IMR-90 (cell line): ENCODE measurements around the gene ATG14. TPM values are rescaled to one million over a fixed set of nuclear protein-coding genes. Genes with fewer than 3 reads are reported as not detected.

Experiments
- ATAC-seq: fragments of 200-7000 bp; cut with Tn5 transposase; 2 replicates; pipeline ENCODE4 v1.9.1; 2020; ENCODE audit warnings: low read depth, mild to moderate bottlenecking, moderate library complexity
- BruUV-seq: library from RNA; stranded (reverse); fragments of 400-500 nt; replicated peaks from 2 replicates; lab custom pipeline; 2021; lab: Mats Ljungman, UMichigan
- CTCF ChIA-PET: fragments of 300-600 bp; formaldehyde crosslinking; extraction: SDS; loops from one replicate; lab custom pipeline; 2021; ENCODE audit warnings: antibody characterized with exemption; lab: Yijun Ruan, JAX
- POLR2A ChIA-PET: fragments of 300-600 bp; sonication (Branson Sonifier 250); formaldehyde crosslinking; loops from one replicate; lab custom pipeline; 2022; ENCODE audit warnings: antibody characterized with exemption; ENCODE audit not compliant: unreplicated experiment; lab: Charles Lee
- DNase-seq: peaks from one replicate; pipeline ENCODE4 v3.0.0; 2013
- H2AFZ ChIP-seq: replicated peaks from 2 replicates; pipeline ENCODE3; 2013; ENCODE audit warnings: low read length, mild to moderate bottlenecking; ENCODE audit not compliant: poor library complexity
- H2AK5ac ChIP-seq: 2 replicates; pipeline ENCODE4 v1.6.1; 2013; ENCODE audit warnings: low read depth, low read length, inconsistent platforms
- H2AK9ac ChIP-seq: replicated peaks from 2 replicates; pipeline ENCODE3; 2013; ENCODE audit warnings: mild to moderate bottlenecking, low read depth, low read length, moderate library complexity; ENCODE audit not compliant: poor library complexity
- H2BK120ac ChIP-seq: 2 replicates; pipeline ENCODE4 v1.6.1; 2013; ENCODE audit warnings: low read depth, low read length, inconsistent platforms
- H2BK15ac ChIP-seq: 3 replicates; pipeline ENCODE4 v1.6.1; 2013; ENCODE audit warnings: low read depth, low read length, inconsistent platforms
- H2BK20ac ChIP-seq: 2 replicates; pipeline ENCODE4 v1.6.1; 2013; ENCODE audit warnings: low read depth, mild to moderate bottlenecking, inconsistent platforms, low read length, moderate library complexity
- H2BK5ac ChIP-seq: 2 replicates; pipeline ENCODE4 v1.6.1; 2013; ENCODE audit warnings: mild to moderate bottlenecking, low read depth, low read length, inconsistent platforms; ENCODE audit not compliant: poor library complexity, severe bottlenecking
- H3K14ac ChIP-seq: replicated peaks from 2 replicates; pipeline ENCODE4 v1.6.1; 2013; ENCODE audit warnings: low read depth, low read length, inconsistent platforms
- H3K18ac ChIP-seq: 2 replicates; pipeline ENCODE4 v1.6.1; 2013; ENCODE audit warnings: low read depth, low read length, control low read depth
- H3K23ac ChIP-seq: 2 replicates; pipeline ENCODE4 v1.6.1; 2013; ENCODE audit warnings: low read depth, low read length, inconsistent platforms
- H3K27ac ChIP-seq: 2 replicates; pipeline ENCODE4 v1.5.1; 2013; ENCODE audit warnings: mild to moderate bottlenecking, control low read depth, low read length; ENCODE audit not compliant: insufficient read depth
- H3K27me3 ChIP-seq: 2 replicates; pipeline ENCODE4 v1.6.1; 2013; ENCODE audit warnings: low read length; ENCODE audit not compliant: control insufficient read depth, insufficient read depth
- H3K36me3 ChIP-seq: 2 replicates; pipeline ENCODE4 v1.6.1; 2013; ENCODE audit warnings: low read length, mixed read lengths; ENCODE audit not compliant: control insufficient read depth, insufficient read depth
- H3K4ac ChIP-seq: 2 replicates; pipeline ENCODE4 v1.6.1; 2013; ENCODE audit warnings: low read depth, low read length, inconsistent platforms
- H3K4me1 ChIP-seq: 2 replicates; pipeline ENCODE4 v1.6.1; 2013; ENCODE audit warnings: low read length, mixed read lengths; ENCODE audit not compliant: control insufficient read depth, insufficient read depth
- H3K4me2 ChIP-seq: 2 replicates; pipeline ENCODE4 v1.6.1; 2013; ENCODE audit warnings: low read depth, mild to moderate bottlenecking, control low read depth, low read length, moderate library complexity
- H3K4me3 ChIP-seq: 2 replicates; pipeline ENCODE4 v1.5.1; 2013; ENCODE audit warnings: low read depth, mild to moderate bottlenecking, control low read depth, low read length, moderate library complexity; ENCODE audit not compliant: insufficient read depth
- H3K56ac ChIP-seq: 2 replicates; pipeline ENCODE4 v1.6.1; 2013; ENCODE audit warnings: low read length, inconsistent platforms; ENCODE audit not compliant: insufficient read depth; ENCODE audit errors: extremely low read depth
- H3K79me1 ChIP-seq, 2 experiments: 2 replicates each; pipeline ENCODE4 v1.6.1; 2013; ENCODE audit warnings: low read length in 2 of 2, inconsistent platforms in 1 of 2, low read depth in 1 of 2
- H3K9ac ChIP-seq: 2 replicates; pipeline ENCODE4 v1.6.1; 2013; ENCODE audit warnings: low read depth, low read length, control low read depth
- H3K9me1 ChIP-seq: 2 replicates; pipeline ENCODE4 v1.6.1; 2013; ENCODE audit warnings: low read length, inconsistent platforms; ENCODE audit not compliant: insufficient read depth
- H3K9me3 ChIP-seq: 2 replicates; pipeline ENCODE4 v1.6.1; 2013; ENCODE audit warnings: low read length; ENCODE audit not compliant: control insufficient read depth, insufficient read depth
- H4K20me1 ChIP-seq: 2 replicates; pipeline ENCODE4 v1.6.1; 2013; ENCODE audit warnings: low read length, inconsistent platforms; ENCODE audit not compliant: insufficient read depth
- H4K5ac ChIP-seq: 2 replicates; pipeline ENCODE4 v1.6.1; 2013; ENCODE audit warnings: mild to moderate bottlenecking, low read depth, low read length, control low read depth
- H4K8ac ChIP-seq, 2 experiments: 2 replicates each; pipeline ENCODE4 v1.6.1; 2013; ENCODE audit warnings: low read depth in 2 of 2, low read length in 2 of 2, control low read depth in 1 of 2, inconsistent platforms in 1 of 2
- H4K91ac ChIP-seq: 2 replicates; pipeline ENCODE4 v1.6.1; 2013; ENCODE audit warnings: low read depth, low read length, inconsistent platforms; ENCODE audit not compliant: insufficient read depth
- BHLHE40 ChIP-seq: fragments of 150-350 bp; IDR thresholded peaks from 2 replicates; pipeline ENCODE4 v1.6.1; 2016; ENCODE audit warnings: mild to moderate bottlenecking, low read depth, low read length
- CEBPB ChIP-seq: IDR thresholded peaks from 2 replicates; pipeline ENCODE4 v1.6.1; 2012; ENCODE audit warnings: low read depth, low read length, improper control_type of control experiment
- FOS ChIP-seq: fragments of 150-350 bp; IDR thresholded peaks from 2 replicates; pipeline ENCODE4 v1.6.1; 2016; ENCODE audit warnings: low read depth, low read length
- MAFK ChIP-seq: IDR thresholded peaks from 2 replicates; pipeline ENCODE4 v1.6.1; 2012; ENCODE audit warnings: low read depth, low read length, improper control_type of control experiment
- MAZ ChIP-seq: IDR thresholded peaks from 2 replicates; pipeline ENCODE4 v1.6.1; 2012; ENCODE audit warnings: low read depth, mild to moderate bottlenecking, low read length, improper control_type of control experiment, moderate library complexity, borderline replicate concordance
- MXI1 ChIP-seq: IDR thresholded peaks from 2 replicates; pipeline ENCODE4 v1.6.1; 2012; ENCODE audit warnings: low read depth, mild to moderate bottlenecking, low read length, moderate library complexity, borderline replicate concordance
- NFE2L2 ChIP-seq: fragments of 150-350 bp; IDR thresholded peaks from 2 replicates; pipeline ENCODE4 v1.6.1; 2016; ENCODE audit warnings: low read depth, mild to moderate bottlenecking, low read length
- POLR2A ChIP-seq: IDR thresholded peaks from 2 replicates; pipeline ENCODE4 v1.6.1; 2012; ENCODE audit warnings: mild to moderate bottlenecking, low read depth, low read length
- RAD21 ChIP-seq: IDR thresholded peaks from 2 replicates; pipeline ENCODE4 v1.6.1; 2012; ENCODE audit warnings: low read length, improper control_type of control experiment
- RCOR1 ChIP-seq: IDR thresholded peaks from 2 replicates; pipeline ENCODE4 v1.6.1; 2012; ENCODE audit warnings: mild to moderate bottlenecking, low read length, improper control_type of control experiment; ENCODE audit not compliant: insufficient replicate concordance
- RFX5 ChIP-seq: IDR thresholded peaks from 2 replicates; pipeline ENCODE4 v1.8.0; 2012; ENCODE audit warnings: low read depth, mild to moderate bottlenecking, low read length, moderate library complexity
- SMC3 ChIP-seq: fragments of 150-350 bp; IDR thresholded peaks from 2 replicates; pipeline ENCODE4 v1.6.1; 2016; ENCODE audit warnings: low read depth, mild to moderate bottlenecking, antibody characterized with exemption, low read length, moderate library complexity
- WGBS, 2 experiments: methylation state at CpG; one replicate each; pipeline versions ENCODE4 v1.1.5 to v1.1.7; 2013; ENCODE audit warnings: missing lambda C conversion rate in 2 of 2; ENCODE audit not compliant: insufficient read length in 1 of 2; ENCODE audit errors: extremely low coverage in 2 of 2; 5-methylcytosine and 5-hydroxymethylcytosine counted together
- dilution Hi-C: fragments of 300-500 bp; cut with HindIII; formaldehyde crosslinking; loops from one replicate; pipeline ENCODE4 v1.14.3; 2018; ENCODE audit warnings: low sequenced_read_pairs; ENCODE audit not compliant: unreplicated experiment
- in situ Hi-C: fragments of 300-500 bp; cut with MboI; formaldehyde crosslinking; loops from 3 replicates; pipeline ENCODE4 v1.14.3; 2019; ENCODE audit warnings: low sequenced_read_pairs, inconsistent platforms, mixed read lengths
- intact Hi-C: fragments of 100-400 bp; cut with micrococcal nuclease; formaldehyde crosslinking; loops from 2 replicates; pipeline ENCODE4 v1.10.0; 2022
- polyA plus RNA-seq, 3 experiments: library from polyadenylated mRNA; depleted of rRNA; stranded (reverse); fragments of >200 nt; gene quantifications; 2 replicates each; pipeline ENCODE4 v1.2.3, GENCODE V29; 2012; ENCODE audit warnings: low replicate concordance in 1 of 3
- total RNA-seq: library from RNA; depleted of rRNA; stranded (reverse); fragments of >200 nt; gene quantifications from 2 replicates; pipeline ENCODE4 v1.2.3, GENCODE V29; 2012
- TF ChIP-seq, protein P1 (sequence below): conservative IDR thresholded peaks from 2 replicates; pipeline ENCODE4 v1.5.1; 2012; ENCODE audit warnings: mild to moderate bottlenecking, low read depth, low read length, improper control_type of control experiment
- TF ChIP-seq, protein P2 (sequence below): fragments of 150-350 bp; IDR thresholded peaks from 2 replicates; pipeline ENCODE4 v1.6.1; 2016; ENCODE audit warnings: low read depth, mild to moderate bottlenecking, low read length, moderate library complexity, borderline replicate concordance
- TF ChIP-seq, protein P3 (sequence below): fragments of 150-350 bp; IDR thresholded peaks from 2 replicates; pipeline ENCODE4 v1.6.1; 2017; ENCODE audit warnings: mild to moderate bottlenecking, antibody characterized with exemption, low read length, low read depth

The ATG14 gene
- total and polyA plus RNA-seq, 2 of the 4 experiments (the other 2 are of a cell fraction): 5.0 to 12.4 TPM

DNA sequence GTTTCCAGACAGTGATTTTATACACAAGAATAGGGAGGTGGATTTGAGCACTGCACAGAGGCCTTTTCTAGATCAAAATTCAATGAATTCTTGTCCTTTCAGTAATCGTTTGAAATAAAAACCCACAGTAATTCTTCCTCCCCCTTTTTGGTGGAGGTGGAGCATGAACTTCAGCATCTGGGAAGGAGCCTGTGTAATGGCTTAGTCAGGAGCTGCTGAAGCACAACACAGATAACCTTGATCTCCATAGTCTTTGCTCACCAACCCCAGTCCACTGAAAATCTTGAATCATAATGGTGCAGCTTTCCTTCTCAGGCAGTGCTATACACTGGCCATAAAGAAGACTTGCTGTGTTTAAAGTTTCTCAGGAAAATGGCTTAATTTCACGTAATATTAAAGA lies 35.2 kb upstream of the ATG14 start:
- no peak overlapping the region for H3K9ac ChIP-seq
- ChIA-PET POLR2A (interaction anchor here (0.6 kb wide), 1 partner anchor 135 kb away, joined by 14 read pairs; no protein-coding TSS in a partner anchor), CTCF (interaction anchor here (0.6 to 2.1 kb wide), 18 partner anchors 13 to 1032 kb away, joined by 3 to 8 read pairs (median 4); no protein-coding TSS in a partner anchor)
- H2AK5ac ChIP-seq: no peak overlapping the region
- WGBS, 2 experiments: no CpG with 5 or more reads among the region's 2 CpGs
- H4K8ac ChIP-seq: no peak overlapping the region
- in situ Hi-C loops (loop anchor here (25.0 kb wide), 1 partner anchor 890 kb away; no protein-coding TSS in a partner anchor), intact Hi-C loops (loop anchor here (1.0 to 2.0 kb wide), 4 partner anchors 132 to 1040 kb away; no protein-coding TSS in a partner anchor), dilution Hi-C loops (no loop called here)
- H3K14ac ChIP-seq: no peak overlapping the region
- no peaks in the 10 kb centered on the region for H3K36me3 ChIP-seq
- H3K4me1 ChIP-seq: peaks cover 9% of the 10 kb centered on the region
- H4K5ac ChIP-seq: no peak overlapping the region; the same call in 1 of the 2 replicates
- H3K79me1 ChIP-seq: no peaks in the 10 kb centered on the region; a peak in 1 of 4 replicates
- no peaks in the 10 kb centered on the region for H3K9me1 ChIP-seq
- no peak overlapping the region for H3K56ac ChIP-seq
- peak; percentile 79 for ATAC-seq
- H2AK9ac ChIP-seq: no peak overlapping the region
- H2AFZ ChIP-seq: no peak overlapping the region
- no peaks in the 10 kb centered on the region; the same call in 1 of the 2 replicates for H3K9me3 ChIP-seq
- H3K4me3 ChIP-seq: no peak overlapping the region
- no peak overlapping the region for H3K27ac ChIP-seq
- H3K4me2 ChIP-seq: peak overlapping the region; percentile 68; the same call in 1 of the 2 replicates
- H4K20me1 ChIP-seq: no peaks in the 10 kb centered on the region
- BruUV-seq: no TSS peak
- no peak overlapping the region for H4K91ac ChIP-seq
- peak overlapping the region; percentile 6; the same call in 1 of the 2 replicates for H2BK120ac ChIP-seq
- H3K27me3 ChIP-seq: no peaks in the 10 kb centered on the region
- H3K23ac ChIP-seq: no peak overlapping the region
- no peak overlapping the region for H2BK20ac ChIP-seq
- no peak overlapping the region for H3K4ac ChIP-seq
- no peak overlapping the region for H2BK15ac ChIP-seq
- peak; percentile 97 for DNase-seq
- H3K18ac ChIP-seq: no peak overlapping the region; the same call in 1 of the 2 replicates
- peak overlapping the region; percentile 77 for H2BK5ac ChIP-seq
- TF ChIP-seq NFE2L2: no peak
- no peak; the same call in 1 of the 2 replicates for TF ChIP-seq BHLHE40
- TF ChIP-seq, protein P1, sequence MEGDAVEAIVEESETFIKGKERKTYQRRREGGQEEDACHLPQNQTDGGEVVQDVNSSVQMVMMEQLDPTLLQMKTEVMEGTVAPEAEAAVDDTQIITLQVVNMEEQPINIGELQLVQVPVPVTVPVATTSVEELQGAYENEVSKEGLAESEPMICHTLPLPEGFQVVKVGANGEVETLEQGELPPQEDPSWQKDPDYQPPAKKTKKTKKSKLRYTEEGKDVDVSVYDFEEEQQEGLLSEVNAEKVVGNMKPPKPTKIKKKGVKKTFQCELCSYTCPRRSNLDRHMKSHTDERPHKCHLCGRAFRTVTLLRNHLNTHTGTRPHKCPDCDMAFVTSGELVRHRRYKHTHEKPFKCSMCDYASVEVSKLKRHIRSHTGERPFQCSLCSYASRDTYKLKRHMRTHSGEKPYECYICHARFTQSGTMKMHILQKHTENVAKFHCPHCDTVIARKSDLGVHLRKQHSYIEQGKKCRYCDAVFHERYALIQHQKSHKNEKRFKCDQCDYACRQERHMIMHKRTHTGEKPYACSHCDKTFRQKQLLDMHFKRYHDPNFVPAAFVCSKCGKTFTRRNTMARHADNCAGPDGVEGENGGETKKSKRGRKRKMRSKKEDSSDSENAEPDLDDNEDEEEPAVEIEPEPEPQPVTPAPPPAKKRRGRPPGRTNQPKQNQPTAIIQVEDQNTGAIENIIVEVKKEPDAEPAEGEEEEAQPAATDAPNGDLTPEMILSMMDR: no peak
- 0 out of 2 replicates have a peak, but pooled peaks have one; percentile 15 for TF ChIP-seq MAFK
- no peak for TF ChIP-seq MXI1
- TF ChIP-seq, protein P2, sequence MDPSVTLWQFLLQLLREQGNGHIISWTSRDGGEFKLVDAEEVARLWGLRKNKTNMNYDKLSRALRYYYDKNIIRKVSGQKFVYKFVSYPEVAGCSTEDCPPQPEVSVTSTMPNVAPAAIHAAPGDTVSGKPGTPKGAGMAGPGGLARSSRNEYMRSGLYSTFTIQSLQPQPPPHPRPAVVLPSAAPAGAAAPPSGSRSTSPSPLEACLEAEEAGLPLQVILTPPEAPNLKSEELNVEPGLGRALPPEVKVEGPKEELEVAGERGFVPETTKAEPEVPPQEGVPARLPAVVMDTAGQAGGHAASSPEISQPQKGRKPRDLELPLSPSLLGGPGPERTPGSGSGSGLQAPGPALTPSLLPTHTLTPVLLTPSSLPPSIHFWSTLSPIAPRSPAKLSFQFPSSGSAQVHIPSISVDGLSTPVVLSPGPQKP: no peak
- no peak for TF ChIP-seq SMC3
- peak; percentile 60; the same call in 1 of the 2 replicates for TF ChIP-seq POLR2A
- TF ChIP-seq RCOR1: no peak
- TF ChIP-seq, protein P3, sequence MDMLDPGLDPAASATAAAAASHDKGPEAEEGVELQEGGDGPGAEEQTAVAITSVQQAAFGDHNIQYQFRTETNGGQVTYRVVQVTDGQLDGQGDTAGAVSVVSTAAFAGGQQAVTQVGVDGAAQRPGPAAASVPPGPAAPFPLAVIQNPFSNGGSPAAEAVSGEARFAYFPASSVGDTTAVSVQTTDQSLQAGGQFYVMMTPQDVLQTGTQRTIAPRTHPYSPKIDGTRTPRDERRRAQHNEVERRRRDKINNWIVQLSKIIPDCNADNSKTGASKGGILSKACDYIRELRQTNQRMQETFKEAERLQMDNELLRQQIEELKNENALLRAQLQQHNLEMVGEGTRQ: no peak
- TF ChIP-seq FOS: peak; percentile 55
- TF ChIP-seq CEBPB: peak; percentile 18; the same call in 1 of the 2 replicates
- no peak for TF ChIP-seq MAZ
- TF ChIP-seq RFX5: no peak
- TF ChIP-seq RAD21: peak; percentile 21; the same call in 1 of the 2 replicates
